GM19468 (cell line): ENCODE measurements around the gene TLK2.
"Not testable (repeated sequence)": the region's sequence is repeated elsewhere in the genome, so short reads cannot be mapped to it uniquely, and the experiment has no call there.

Experiments used
- ATAC-seq: cut with Tn5 transposase; IDR thresholded peaks from one replicate; pipeline ENCODE4 v1.9.1; 2021; ENCODE audit warnings: mild to moderate bottlenecking, moderate library complexity, moderate number of reproducible peaks; ENCODE audit not compliant: unreplicated experiment; ENCODE audit errors: extremely low read depth

The TLK2 gene

DNA sequence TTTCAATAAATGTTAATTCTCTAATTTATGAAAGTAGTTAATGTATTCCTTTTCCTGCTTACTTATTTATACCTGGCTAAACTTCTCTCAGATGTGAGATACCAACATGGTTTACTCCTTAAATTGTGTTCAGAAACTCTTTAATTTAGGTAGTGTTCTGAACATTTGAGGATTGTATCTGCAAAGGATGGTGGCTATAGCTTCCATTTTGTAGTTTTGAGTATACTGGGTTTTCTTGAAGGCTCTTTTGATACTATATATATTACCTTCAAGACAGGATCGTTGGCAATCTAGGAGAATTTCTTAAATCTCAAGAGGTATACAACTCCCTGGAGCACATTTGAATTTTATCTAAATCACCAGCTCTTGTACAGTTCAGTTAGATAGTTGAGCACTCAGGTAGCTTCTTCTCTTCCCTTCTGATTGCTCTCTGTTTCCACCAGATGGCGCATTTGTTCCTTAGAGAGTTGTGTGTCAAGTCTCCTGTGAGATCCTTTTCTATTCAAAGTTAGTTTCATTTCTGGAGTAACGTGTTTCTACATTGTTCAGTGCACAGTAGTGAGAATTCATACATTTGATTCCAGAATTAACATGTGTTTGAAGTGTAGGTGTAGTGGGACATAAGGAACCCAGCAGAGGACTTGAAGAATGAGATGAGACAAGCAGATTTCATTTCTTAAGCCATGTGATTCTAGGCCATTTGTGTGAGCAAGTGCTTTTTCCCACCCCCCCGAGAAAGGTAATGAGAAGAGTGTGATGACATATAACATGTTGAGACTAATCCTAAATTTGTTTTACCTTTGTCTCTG, 74.4 kb downstream of the TLK2 start:
- not testable (repeated sequence) for ATAC-seq

- not testable (repeated sequence) for ATAC-seq
Measured at GRCh38 chr17:62557532-62557931, 78.9 kb downstream of the TLK2 start.

- ATAC-seq = not testable (repeated sequence)
Measured at GRCh38 chr17:62558941-62559340, 80.3 kb downstream of the TLK2 start.

DNA sequence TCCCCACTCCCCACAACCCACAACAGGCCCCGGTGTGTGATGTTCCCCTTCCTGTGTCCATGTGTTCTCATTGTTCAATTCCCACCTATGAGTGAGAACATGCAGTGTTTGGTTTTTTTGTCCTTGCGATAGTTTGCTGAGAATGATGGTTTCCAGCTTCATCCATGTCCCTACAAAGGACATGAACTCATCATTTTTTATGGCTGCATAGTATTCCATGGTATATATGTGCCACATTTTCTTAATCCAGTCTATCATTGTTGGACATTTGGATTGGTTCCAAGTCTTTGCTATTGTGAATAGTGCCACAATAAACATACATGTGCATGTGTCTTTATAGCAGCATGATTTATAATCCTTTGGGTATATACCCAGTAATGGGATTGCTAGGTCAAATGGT, 82.3 kb downstream of the TLK2 start:
- ATAC-seq = not testable (repeated sequence)

- no peak for ATAC-seq
Measured at GRCh38 chr17:62562656-62563055, 84.0 kb downstream of the TLK2 start.

- no peak for ATAC-seq
Measured at GRCh38 chr17:62565817-62566216, 87.2 kb downstream of the TLK2 start.

- no peak for ATAC-seq
Measured at GRCh38 chr17:62566996-62567578, 88.5 kb downstream of the TLK2 start.

- no peak for ATAC-seq
Measured at GRCh38 chr17:62572488-62572887, 93.9 kb downstream of the TLK2 start.

DNA sequence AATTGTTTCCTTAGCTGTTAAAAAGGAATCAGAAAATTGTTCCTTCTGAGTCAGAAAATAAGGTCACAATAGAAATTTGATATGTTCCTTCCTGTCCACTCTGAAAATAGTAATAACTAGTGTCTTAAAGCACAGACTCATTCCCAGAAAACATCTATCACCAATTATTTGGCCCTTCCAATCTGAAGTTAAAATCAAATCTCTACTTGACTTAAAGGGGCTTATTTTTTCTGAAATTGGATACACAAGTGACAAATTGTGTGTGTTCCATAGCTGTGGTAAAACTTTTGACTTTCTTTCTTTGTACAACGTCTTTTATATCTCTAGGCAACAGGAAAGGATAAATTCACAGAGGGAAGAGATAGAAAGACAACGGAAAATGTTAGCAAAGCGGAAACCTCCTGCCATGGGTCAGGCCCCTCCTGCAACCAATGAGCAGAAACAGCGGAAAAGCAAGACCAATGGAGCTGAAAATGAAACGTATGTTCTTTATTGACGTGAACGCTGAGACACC, 94.3 kb downstream of the TLK2 start:
- ATAC-seq = no peak

- ATAC-seq = no peak
Measured at GRCh38 chr17:62573480-62574117, 95.0 kb downstream of the TLK2 start.

DNA sequence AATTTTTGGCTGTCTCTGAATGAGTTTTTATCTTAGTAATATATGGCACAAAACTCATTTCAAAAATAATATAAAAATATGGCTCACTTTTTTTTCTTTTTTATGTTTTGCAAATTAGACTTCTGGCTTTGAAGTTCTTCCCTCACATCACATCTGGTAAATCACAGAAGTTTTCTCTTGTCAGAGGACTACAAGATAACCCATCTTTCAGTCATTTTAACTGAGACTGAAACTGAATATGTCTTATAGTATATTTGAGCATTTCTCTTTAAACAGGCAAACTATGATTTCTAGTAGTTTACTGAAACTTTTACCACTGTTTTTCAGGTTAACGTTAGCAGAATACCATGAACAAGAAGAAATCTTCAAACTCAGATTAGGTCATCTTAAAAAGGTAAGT, 97.8 kb downstream of the TLK2 start:
- no peak for ATAC-seq

DNA sequence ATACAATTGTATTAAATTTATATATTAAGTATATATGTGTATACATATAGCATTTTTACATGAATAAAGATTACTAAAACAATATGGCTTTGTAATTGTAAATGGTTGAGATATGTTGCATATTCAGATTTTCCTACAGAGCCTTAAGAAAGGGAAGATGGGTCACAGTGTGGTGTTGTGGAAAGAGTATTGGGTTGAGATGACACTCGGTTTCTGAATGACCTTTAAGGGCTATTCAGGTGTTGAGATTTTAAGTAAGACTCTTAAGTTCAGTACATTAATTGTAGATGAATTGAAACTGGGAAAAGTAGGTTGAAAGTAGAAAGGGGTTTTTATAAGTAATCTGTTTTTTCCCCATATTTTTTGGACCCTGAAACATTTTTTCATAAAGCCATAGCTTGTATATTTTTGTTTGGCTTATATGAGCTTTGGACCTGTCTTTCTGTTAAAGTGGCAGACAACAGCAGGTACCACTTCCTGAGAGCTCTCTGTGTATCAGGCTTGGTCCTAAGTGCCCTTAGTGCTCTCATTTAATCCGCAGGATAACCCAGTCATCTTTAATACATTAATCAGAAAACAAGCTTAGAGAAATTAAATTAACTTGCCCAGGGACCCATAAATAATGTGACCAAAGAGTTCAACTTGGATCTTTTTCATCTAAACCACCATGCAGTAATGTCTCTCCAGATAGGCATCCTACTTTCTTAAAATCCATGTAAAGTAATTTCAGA, 100.3 kb downstream of the TLK2 start:
- no peak for ATAC-seq

DNA sequence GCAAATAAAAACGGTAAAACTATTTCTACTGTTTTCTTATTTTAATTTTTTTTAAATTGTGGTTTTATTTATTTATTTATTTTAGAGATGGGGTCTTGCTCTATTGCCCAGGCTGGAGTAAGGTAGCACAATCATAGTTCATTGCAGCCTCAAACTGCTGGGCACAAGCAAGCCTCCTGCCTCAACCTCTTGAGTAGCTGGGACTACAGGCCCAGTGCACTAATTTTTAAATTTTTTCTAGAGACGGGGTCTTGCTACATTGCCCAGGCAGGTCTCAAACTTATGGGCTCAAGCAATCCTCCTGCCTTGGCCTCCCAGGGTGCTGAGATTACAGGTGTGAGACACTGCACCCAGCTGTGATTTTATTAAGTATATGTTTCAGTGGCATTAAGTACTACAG, 102.3 kb downstream of the TLK2 start:
- ATAC-seq = no peak

DNA sequence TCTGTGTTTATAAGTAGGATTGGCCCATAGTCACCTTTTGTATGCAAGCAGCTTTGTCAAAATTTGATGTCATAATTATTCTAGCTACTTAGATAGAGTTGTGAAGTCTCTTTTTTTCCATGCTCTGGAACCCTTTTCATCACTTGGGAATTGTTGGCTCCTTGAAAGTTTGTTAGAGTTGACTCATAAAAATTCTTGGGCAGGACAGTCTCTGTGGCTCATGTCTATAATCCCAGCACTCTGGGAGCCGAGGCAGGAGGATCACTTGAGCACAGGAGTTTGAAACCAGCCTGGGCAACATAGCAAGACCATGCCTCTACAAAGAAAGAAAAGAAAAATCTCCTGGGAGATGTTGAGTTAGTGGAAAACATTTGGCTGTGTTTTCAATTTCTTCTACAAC, 103.1 kb downstream of the TLK2 start:
- no peak for ATAC-seq

DNA sequence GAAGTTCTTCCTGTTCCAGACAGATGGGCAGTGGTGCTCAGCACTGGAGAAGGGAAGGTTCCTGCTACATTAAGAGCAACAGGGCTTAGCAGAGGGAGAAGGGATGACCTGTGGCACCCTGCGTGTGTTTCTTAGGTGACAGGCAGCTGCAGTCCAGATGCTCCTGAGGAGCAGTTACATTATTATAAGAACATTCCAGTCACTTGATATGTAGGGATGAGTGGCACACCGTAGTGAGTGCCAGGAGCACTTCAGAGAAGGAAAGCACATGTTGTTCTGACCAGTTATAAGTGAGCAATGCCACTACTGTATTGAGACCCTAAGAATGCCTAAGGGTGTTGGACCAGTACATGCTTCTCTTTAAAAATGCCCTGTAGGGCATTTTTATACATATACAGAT, 108.9 kb downstream of the TLK2 start:
- ATAC-seq = no peak

DNA sequence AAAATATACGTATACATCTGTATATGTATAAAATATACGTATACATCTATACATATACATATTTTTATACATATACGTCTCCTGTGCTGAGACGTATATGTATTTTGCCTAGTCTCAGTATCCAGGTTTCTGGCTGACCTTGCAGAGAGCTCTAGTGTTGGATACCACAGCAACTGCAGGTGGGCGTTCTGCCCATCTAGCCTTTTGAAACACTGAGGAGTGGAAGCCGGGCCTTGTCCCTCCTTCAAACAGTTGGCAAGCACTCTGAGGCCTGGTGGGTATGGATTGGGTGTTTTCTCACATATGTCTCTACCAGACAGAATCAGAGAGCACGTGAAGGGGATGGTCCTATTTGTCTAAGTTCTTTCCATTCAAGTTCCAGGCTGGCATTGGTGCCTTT, 109.5 kb downstream of the TLK2 start:
- no peak for ATAC-seq

GRCh38 chr17:62591333-62591732, 112.7 kb downstream of the TLK2 start:
- ATAC-seq = no peak

GRCh38 chr17:62591822-62592221, 113.2 kb downstream of the TLK2 start:
- ATAC-seq = not testable (repeated sequence)

GRCh38 chr17:62592341-62593099, 113.9 kb downstream of the TLK2 start:
- no peak for ATAC-seq

GRCh38 chr17:62595484-62595883, 116.9 kb downstream of the TLK2 start:
- no peak for ATAC-seq
